Measurements from ENCODE around the gene GJA3.

Gene GJA3

DNA sequence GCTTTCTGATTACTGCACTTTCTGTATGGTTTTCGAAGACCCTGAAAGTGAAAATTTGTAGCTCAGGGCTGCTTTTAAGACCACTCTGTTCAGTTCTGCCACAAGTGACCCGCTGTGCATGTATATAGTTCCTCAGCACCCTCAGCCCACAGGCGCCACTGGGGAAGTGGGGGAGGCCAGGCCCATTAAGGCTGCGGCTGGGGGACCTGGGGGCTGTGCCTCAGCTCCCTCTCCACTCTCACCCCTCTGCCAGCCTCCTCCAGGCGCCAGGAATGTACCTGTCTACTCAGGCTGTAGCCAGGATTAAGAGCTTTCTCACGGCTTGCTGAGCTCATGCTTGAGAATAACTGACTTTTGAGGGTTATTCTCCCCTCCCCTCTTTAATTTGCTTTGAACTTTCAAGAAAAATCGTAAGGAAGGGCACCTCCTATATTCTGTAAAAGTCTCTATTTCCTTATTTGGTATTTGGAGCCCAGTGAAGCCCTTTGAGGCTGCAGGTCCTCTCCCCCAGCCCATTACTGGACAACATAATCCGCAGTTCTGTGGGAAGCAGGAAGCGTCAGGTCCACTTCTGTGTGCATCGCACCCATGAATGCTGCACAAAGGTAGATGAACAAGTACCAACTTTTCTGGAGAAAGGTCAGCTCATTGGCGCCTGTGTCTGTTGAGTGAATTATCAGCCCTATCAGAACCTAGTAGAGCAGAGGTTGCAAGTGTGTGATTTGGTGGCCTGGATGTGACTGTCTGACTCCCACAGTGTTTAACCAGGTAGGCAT, 29.6 kb downstream of the GJA3 start:
- Histone ChIP-seq H3K36me3 (ENCODE audit: control insufficient read depth, insufficient read depth, low read length) (no peaks in the 10 kb centered on the region), H3K27me3 (replicated peaks; ENCODE audit: control insufficient read depth, insufficient read depth, low read length) (0 out of 2 replicates have a peak, but pooled peaks cover 1% of the 10 kb centered on the region), H3K4me3 (replicated peaks; ENCODE audit: low read depth, low read length) (no peak overlapping the region)
- TF ChIP-seq, protein P1, sequence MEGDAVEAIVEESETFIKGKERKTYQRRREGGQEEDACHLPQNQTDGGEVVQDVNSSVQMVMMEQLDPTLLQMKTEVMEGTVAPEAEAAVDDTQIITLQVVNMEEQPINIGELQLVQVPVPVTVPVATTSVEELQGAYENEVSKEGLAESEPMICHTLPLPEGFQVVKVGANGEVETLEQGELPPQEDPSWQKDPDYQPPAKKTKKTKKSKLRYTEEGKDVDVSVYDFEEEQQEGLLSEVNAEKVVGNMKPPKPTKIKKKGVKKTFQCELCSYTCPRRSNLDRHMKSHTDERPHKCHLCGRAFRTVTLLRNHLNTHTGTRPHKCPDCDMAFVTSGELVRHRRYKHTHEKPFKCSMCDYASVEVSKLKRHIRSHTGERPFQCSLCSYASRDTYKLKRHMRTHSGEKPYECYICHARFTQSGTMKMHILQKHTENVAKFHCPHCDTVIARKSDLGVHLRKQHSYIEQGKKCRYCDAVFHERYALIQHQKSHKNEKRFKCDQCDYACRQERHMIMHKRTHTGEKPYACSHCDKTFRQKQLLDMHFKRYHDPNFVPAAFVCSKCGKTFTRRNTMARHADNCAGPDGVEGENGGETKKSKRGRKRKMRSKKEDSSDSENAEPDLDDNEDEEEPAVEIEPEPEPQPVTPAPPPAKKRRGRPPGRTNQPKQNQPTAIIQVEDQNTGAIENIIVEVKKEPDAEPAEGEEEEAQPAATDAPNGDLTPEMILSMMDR (IDR thresholded peaks at IDR 0.05; ENCODE audit: insufficient read depth, low read length, poor library complexity, severe bottlenecking) = no peak
- DNase-seq (ENCODE audit: extremely low read depth, insufficient read length) = no peak

DNA sequence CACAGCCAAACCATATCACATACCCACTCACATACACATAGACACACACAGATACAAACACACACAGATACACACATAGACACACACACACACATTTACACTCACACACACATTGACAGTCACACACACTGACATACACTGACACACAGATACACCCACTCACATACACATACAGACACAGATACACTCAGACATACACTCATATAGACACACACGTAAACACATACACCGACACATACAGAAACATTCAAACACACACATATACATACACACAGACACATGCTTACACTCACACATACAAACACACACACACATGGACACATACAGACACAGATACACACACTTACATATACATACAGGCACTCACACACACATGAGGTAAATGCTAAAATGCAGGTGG, 30.2 kb downstream of the GJA3 start:
- H3K27me3 ChIP-seq (replicated peaks; ENCODE audit: control insufficient read depth, insufficient read depth, low read length) = 0 out of 2 replicates have a peak, but pooled peaks cover 1% of the 10 kb centered on the region
- TF ChIP-seq, protein P1 (IDR thresholded peaks at IDR 0.05; ENCODE audit: insufficient read depth, low read length, poor library complexity, severe bottlenecking) = no peak
- no peak overlapping the region for H3K4me3 ChIP-seq (replicated peaks; ENCODE audit: low read depth, low read length)
- DNase-seq (ENCODE audit: extremely low read depth, insufficient read length) = no peak
- H3K36me3 ChIP-seq (ENCODE audit: control insufficient read depth, insufficient read depth, low read length) = no peaks in the 10 kb centered on the region

DNA sequence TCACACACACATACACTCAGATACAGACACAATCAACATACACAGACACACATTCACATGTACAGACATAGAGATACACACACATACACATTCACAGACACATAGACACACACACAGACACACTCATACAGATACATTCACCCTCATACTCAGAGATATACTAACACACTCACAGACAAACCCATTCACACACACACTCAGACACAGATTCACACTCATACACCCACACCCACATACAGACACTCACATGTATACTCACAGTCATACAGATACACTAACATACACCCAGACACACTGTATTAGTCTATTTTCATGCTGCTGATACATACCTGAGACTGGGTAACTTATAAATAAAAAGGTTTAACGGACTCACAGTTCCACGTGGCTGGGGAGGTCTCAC, 30.8 kb downstream of the GJA3 start:
- 0 out of 2 replicates have a peak, but pooled peaks cover 1% of the 10 kb centered on the region for H3K27me3 ChIP-seq (replicated peaks; ENCODE audit: control insufficient read depth, insufficient read depth, low read length)
- TF ChIP-seq, protein P1 (IDR thresholded peaks at IDR 0.05; ENCODE audit: insufficient read depth, low read length, poor library complexity, severe bottlenecking) = no peak
- DNase-seq (ENCODE audit: extremely low read depth, insufficient read length) = no peak
- no peaks in the 10 kb centered on the region for H3K36me3 ChIP-seq (ENCODE audit: control insufficient read depth, insufficient read depth, low read length)
- no peak overlapping the region for H3K4me3 ChIP-seq (replicated peaks; ENCODE audit: low read depth, low read length)

DNA sequence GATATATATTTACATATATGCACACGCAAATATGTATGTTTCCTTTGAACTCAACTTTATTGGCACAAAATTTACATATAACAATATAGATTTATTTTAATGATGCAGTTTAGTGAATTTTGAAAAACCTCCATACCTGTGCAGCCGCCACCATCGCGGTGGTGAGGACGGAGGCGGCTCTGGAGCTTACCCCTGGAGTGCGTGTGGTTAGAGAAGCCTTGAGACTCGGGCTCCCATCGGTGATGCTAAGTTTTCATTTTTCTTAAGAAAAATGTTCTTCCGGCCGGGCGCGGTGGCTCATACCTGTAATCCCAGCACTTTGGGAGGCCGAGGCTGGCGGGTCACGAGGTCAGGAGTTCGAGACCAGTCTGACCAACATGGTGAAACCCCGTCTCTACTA, 31.8 kb downstream of the GJA3 start:
- Histone ChIP-seq H3K36me3 (ENCODE audit: control insufficient read depth, insufficient read depth, low read length) (no peaks in the 10 kb centered on the region), H3K27me3 (replicated peaks; ENCODE audit: control insufficient read depth, insufficient read depth, low read length) (0 out of 2 replicates have a peak, but pooled peaks cover 1% of the 10 kb centered on the region), H3K4me3 (replicated peaks; ENCODE audit: low read depth, low read length) (no peak overlapping the region)
- TF ChIP-seq, protein P1 (IDR thresholded peaks at IDR 0.05; ENCODE audit: insufficient read depth, low read length, poor library complexity, severe bottlenecking) = no peak
- DNase-seq (ENCODE audit: extremely low read depth, insufficient read length) = no peak

DNA sequence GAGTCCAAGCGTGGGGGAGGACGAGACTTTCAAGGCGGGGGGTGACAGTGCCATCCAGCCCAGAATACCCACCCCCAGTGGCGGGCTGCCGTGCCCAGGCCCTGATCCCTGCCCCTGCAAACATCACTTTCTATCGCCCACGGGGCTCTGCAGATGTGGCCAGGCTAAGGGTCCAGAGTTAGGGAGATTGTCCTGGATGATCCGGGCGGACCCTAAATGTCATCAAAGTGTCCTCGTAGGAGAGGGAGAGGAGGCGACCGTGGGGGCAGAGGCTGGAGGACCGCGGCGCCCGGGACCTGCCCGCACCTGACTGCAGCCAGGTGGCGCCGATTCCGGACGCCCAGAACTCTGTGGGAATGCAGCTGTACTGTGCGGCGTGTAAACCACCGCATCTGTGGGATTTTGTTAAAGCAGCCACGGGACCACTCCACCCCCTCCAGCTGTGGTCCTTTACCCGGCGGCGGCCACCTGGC, 32.4 kb downstream of the GJA3 start:
- H3K4me3 ChIP-seq (replicated peaks; ENCODE audit: low read depth, low read length) = peak overlapping the region; percentile 69
- H3K36me3 ChIP-seq (ENCODE audit: control insufficient read depth, insufficient read depth, low read length) = no peaks in the 10 kb centered on the region
- no peak for DNase-seq (ENCODE audit: extremely low read depth, insufficient read length)
- TF ChIP-seq, protein P1 (IDR thresholded peaks at IDR 0.05; ENCODE audit: insufficient read depth, low read length, poor library complexity, severe bottlenecking) = peak; percentile 58
- H3K27me3 ChIP-seq (replicated peaks; ENCODE audit: control insufficient read depth, insufficient read depth, low read length) = 0 out of 2 replicates have a peak, but pooled peaks cover 1% of the 10 kb centered on the region

Data from GM06990 (cell line).